Small intestine (tissue), 7 donors: ENCODE data around the gene RDH12. TPM values are rescaled to one million over a fixed set of nuclear protein-coding genes. Genes with fewer than 3 reads are reported as not detected.
"Not testable (repeated sequence)": the region's sequence is repeated elsewhere in the genome, so short reads cannot be mapped to it uniquely, and the experiment has no call there.

Experiments used
- DNase-seq, 2 donors: peaks; one replicate each; pipeline versions ENCODE4 v3.0.0 to v3.0.0-alpha.2; 2013
- FAIRE-seq: peaks from 2 replicates; lab custom pipeline; 2012; peaks lifted over from hg19 to GRCh38; lab: Jason Lieb, UNC
- H3K27ac ChIP-seq, 3 donors: one replicate each; pipeline ENCODE4 v1.5.1; 2013; ENCODE audit warnings: low read length in 2 of 3, mild to moderate bottlenecking in 2 of 3, control low read depth in 1 of 3, inconsistent platforms in 1 of 3, low read depth in 1 of 3, moderate library complexity in 1 of 3
- H3K27me3 ChIP-seq, 3 donors: one replicate each; pipeline ENCODE4 v1.6.1; 2013; ENCODE audit warnings: low read length in 3 of 3, inconsistent platforms in 1 of 3; ENCODE audit not compliant: control insufficient read depth in 3 of 3, insufficient read depth in 3 of 3
- H3K36me3 ChIP-seq, 3 donors: one replicate each; pipeline ENCODE4 v1.6.1; 2013; ENCODE audit warnings: low read length in 3 of 3, inconsistent platforms in 1 of 3, low read depth in 1 of 3, mild to moderate bottlenecking in 1 of 3, moderate library complexity in 1 of 3; ENCODE audit not compliant: control insufficient read depth in 3 of 3, insufficient read depth in 2 of 3
- H3K4me1 ChIP-seq, 3 donors: one replicate each; pipeline ENCODE4 v1.6.1; 2013; ENCODE audit warnings: low read length in 2 of 3, inconsistent platforms in 1 of 3, low read depth in 1 of 3, mild to moderate bottlenecking in 1 of 3, moderate library complexity in 1 of 3; ENCODE audit not compliant: control insufficient read depth in 3 of 3, insufficient read depth in 2 of 3
- H3K4me3 ChIP-seq, 3 donors: one replicate each; pipeline ENCODE4 v1.5.1; 2013; ENCODE audit warnings: low read length in 3 of 3, control low read depth in 1 of 3, inconsistent platforms in 1 of 3, low read depth in 1 of 3, mild to moderate bottlenecking in 1 of 3, moderate library complexity in 1 of 3
- H3K9me3 ChIP-seq, 2 donors: one replicate each; pipeline ENCODE4 v1.6.1; 2013; ENCODE audit warnings: low read depth in 1 of 2, low read length in 1 of 2; ENCODE audit not compliant: control insufficient read depth in 2 of 2, insufficient read depth in 1 of 2
- WGBS, 3 donors: extraction: QIAGEN DNeasy Blood & Tissue Kit; methylation state at CpG; one replicate each; pipeline ENCODE4 v1.1.7; 2013; 5-methylcytosine and 5-hydroxymethylcytosine counted together
- polyA plus RNA-seq, 4 donors: library from polyadenylated mRNA; stranded (reverse) in 3 of 4; unstranded in 1 of 4; fragments of 200-250 nt in 3 of 4; fragments of 120-200 nt in 1 of 4; gene quantifications; one replicate each; pipeline versions ENCODE4 v1.2.1 to v1.2.3, GENCODE V29; 2013
- donor health status: healthy with polysubstance abuse.
- donor health status: control.
- donor health status: control.
- donor health status: Bipolar disorder and iron deficiency.
- donor health status: healthy.

The RDH12 gene
- polyA plus RNA-seq, 4 donors = 0.44 to 1.4 TPM; not detected in 2

- DNase-seq (peak; percentile 92 to 96), FAIRE-seq (no peak)
- H3K4me3 ChIP-seq = peak overlapping the region; percentile 67 to 96 (median 86)
- H3K27me3 ChIP-seq = no peaks in the 10 kb centered on the region
- H3K36me3 ChIP-seq = peaks cover 5 to 11% (median 5%) of the 10 kb centered on the region in 3 donors
- H3K27ac ChIP-seq = peak overlapping the region; percentile 80 to 89 (median 85)
- WGBS, 3 donors = 0 to 1% (median 0%) methylated on average over 21 of the region's 21 CpGs
- H3K4me1 ChIP-seq = peaks cover 0 to 5% (median 0%) of the 10 kb centered on the region in 3 donors
- no peaks in the 10 kb centered on the region for H3K9me3 ChIP-seq
Measured at GRCh38 chr14:67694791-67695393, 6.8 kb upstream of the RDH12 start.

GRCh38 chr14:67695394-67695949, 6.2 kb upstream of the RDH12 start, which contains the start of gene RDH11:
Gene RDH11 (minus strand): TSS chr14:67695764. CDS start chr14:67695703, 61 bp downstream.
- Histone ChIP-seq H3K27me3 (no peaks in the 10 kb centered on the region), H3K36me3 (peaks cover 4 to 5% (median 4%) of the 10 kb centered on the region in 3 donors), H3K4me1 (peaks cover 0 to 5% (median 0%) of the 10 kb centered on the region in 3 donors), H3K27ac (peak within 1 kb of the TSS; percentile 80 to 89 (median 85)), H3K4me3 (peak within 1 kb of the TSS; percentile 67 to 96 (median 86)), H3K9me3 (no peaks in the 10 kb centered on the region)
- no peak for FAIRE-seq
- peak; percentile 94 to 95 for DNase-seq
- WGBS, 3 donors = 0 to 1% (median 1%) methylated on average over 25 of the region's 25 CpGs

GRCh38 chr14:67697006-67697405, 4.7 kb upstream of the RDH12 start:
- H3K36me3 ChIP-seq = peaks cover 0 to 3% (median 2%) of the 10 kb centered on the region in 3 donors
- 90 to 94% (median 94%) methylated on average over 4 of the region's 4 CpGs for WGBS, 3 donors
- no peak overlapping the region for H3K27ac ChIP-seq
- peaks cover 0 to 5% (median 0%) of the 10 kb centered on the region in 3 donors for H3K4me1 ChIP-seq
- no peak for DNase-seq
- no peak overlapping the region for H3K4me3 ChIP-seq
- H3K27me3 ChIP-seq = no peaks in the 10 kb centered on the region
- H3K9me3 ChIP-seq = no peaks in the 10 kb centered on the region
- FAIRE-seq = no peak

- FAIRE-seq = no peak
Measured at GRCh38 chr14:67698179-67698578, 3.5 kb upstream of the RDH12 start.

GRCh38 chr14:67703997-67704396, 2.3 kb downstream of the RDH12 start:
- DNase-seq = no peak
- H3K9me3 ChIP-seq = peaks cover 0 to 3% of the 10 kb centered on the region in 2 donors
- no peak for FAIRE-seq
- H3K27ac ChIP-seq = no peak overlapping the region
- H3K4me3 ChIP-seq = no peak overlapping the region
- H3K4me1 ChIP-seq = no peaks in the 10 kb centered on the region
- no peaks in the 10 kb centered on the region for H3K36me3 ChIP-seq
- H3K27me3 ChIP-seq = no peaks in the 10 kb centered on the region
- WGBS, 3 donors = 48 to 62% (median 58%) methylated on average over 3 of the region's 3 CpGs

More at GRCh38 chr14:67698179-67698578, 3.5 kb upstream of the RDH12 start:
- Histone ChIP-seq H3K27ac (no peak overlapping the region), H3K36me3 (no peaks in the 10 kb centered on the region), H3K27me3 (no peaks in the 10 kb centered on the region), H3K4me3 (no peak overlapping the region), H3K4me1 (peaks cover 0 to 5% (median 0%) of the 10 kb centered on the region in 3 donors), H3K9me3 (no peaks in the 10 kb centered on the region)
- no peak for DNase-seq
- WGBS, 3 donors = 63 to 78% (median 70%) methylated on average over 1 of the region's 1 CpG

- DNase-seq (peak; percentile 67 to 71), FAIRE-seq (no peak)
- H3K27ac ChIP-seq = no peak overlapping the region
- no peaks in the 10 kb centered on the region for H3K4me1 ChIP-seq
- H3K9me3 ChIP-seq = peaks cover 0 to 7% of the 10 kb centered on the region in 2 donors
- no peaks in the 10 kb centered on the region for H3K27me3 ChIP-seq
- no peaks in the 10 kb centered on the region for H3K36me3 ChIP-seq
- H3K4me3 ChIP-seq = no peak overlapping the region
- WGBS, 3 donors = 0% methylated on average over 3 of the region's 3 CpGs
Measured at GRCh38 chr14:67704484-67705089, 2.9 kb downstream of the RDH12 start.

GRCh38 chr14:67705211-67705610, 3.5 kb downstream of the RDH12 start:
- DNase-seq = no peak
- Histone ChIP-seq H3K4me1 (no peaks in the 10 kb centered on the region), H3K27ac (no peak overlapping the region), H3K36me3 (no peaks in the 10 kb centered on the region), H3K9me3 (peaks cover 0 to 12% of the 10 kb centered on the region in 2 donors), H3K4me3 (no peak overlapping the region), H3K27me3 (no peaks in the 10 kb centered on the region)
- FAIRE-seq = no peak
- WGBS, 3 donors = 63 to 70% (median 68%) methylated on average over 3 of the region's 3 CpGs

GRCh38 chr14:67709346-67709745, 7.7 kb downstream of the RDH12 start:
- not testable (repeated sequence) for H3K4me3 ChIP-seq, FAIRE-seq, H3K27ac ChIP-seq, DNase-seq, H3K4me1 ChIP-seq, H3K27me3 ChIP-seq, H3K36me3 ChIP-seq
- H3K9me3 ChIP-seq = peaks cover 0 to 12% of the 10 kb centered on the region in 2 donors
